LNCaP clone FGC (cell line): Measurements from ENCODE around the gene ZNF273.

ENCODE experiments used
- DNase-seq: peaks from one replicate; pipeline ENCODE4 v3.0.0-alpha.2; 2011; ENCODE audit warnings: low read depth
- H3K4me3 ChIP-seq: 2 replicates; pipeline ENCODE4 v1.5.1; 2011; ENCODE audit warnings: mild to moderate bottlenecking, low read depth, low read length, control low read depth
- TF ChIP-seq, protein P1 (sequence below): IDR thresholded peaks from 2 replicates; pipeline ENCODE4 v1.5.1; 2012; ENCODE audit warnings: mild to moderate bottlenecking; ENCODE audit not compliant: control insufficient read depth, insufficient read depth; ENCODE audit errors: extremely low read depth

ZNF273 gene

GRCh38 chr7:64868499-64868898 is 34.6 kb upstream of the ZNF273 start:
- TF ChIP-seq, protein P1, sequence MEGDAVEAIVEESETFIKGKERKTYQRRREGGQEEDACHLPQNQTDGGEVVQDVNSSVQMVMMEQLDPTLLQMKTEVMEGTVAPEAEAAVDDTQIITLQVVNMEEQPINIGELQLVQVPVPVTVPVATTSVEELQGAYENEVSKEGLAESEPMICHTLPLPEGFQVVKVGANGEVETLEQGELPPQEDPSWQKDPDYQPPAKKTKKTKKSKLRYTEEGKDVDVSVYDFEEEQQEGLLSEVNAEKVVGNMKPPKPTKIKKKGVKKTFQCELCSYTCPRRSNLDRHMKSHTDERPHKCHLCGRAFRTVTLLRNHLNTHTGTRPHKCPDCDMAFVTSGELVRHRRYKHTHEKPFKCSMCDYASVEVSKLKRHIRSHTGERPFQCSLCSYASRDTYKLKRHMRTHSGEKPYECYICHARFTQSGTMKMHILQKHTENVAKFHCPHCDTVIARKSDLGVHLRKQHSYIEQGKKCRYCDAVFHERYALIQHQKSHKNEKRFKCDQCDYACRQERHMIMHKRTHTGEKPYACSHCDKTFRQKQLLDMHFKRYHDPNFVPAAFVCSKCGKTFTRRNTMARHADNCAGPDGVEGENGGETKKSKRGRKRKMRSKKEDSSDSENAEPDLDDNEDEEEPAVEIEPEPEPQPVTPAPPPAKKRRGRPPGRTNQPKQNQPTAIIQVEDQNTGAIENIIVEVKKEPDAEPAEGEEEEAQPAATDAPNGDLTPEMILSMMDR, result no peak
- no peak for DNase-seq
- no peak overlapping the region for H3K4me3 ChIP-seq

DNA sequence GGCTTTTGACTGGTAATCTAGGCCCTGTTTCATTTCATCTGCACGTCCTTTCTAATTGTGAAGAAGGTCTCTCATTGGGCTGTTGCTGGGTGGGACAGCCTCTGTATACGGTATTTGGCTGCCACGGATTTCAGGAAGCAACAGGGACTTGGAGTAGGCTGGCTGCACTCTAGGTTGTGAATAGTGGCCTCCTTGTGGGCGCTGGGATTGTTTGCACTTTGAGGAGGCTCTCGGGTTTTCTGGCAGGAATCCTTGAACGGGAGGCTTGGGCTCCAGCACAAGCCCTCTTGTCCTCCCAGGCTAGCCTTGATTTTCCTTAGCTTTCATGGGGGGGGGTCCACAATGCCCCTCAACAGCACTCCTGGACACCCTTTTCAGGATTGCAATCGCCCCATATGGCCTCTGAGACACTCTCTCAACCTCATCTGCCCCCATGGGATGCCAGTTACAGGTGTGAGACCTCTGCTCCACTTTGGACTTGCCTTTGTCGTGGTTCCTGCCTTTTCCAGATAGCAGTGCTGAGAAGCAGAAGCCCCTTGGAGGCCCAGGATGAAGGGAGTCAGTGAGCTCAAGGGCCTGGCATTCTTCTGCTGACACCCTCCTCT is 33.9 kb upstream of the ZNF273 start:
- TF ChIP-seq, protein P1, result no peak
- H3K4me3 ChIP-seq, result no peak overlapping the region
- DNase-seq, result no peak

DNA sequence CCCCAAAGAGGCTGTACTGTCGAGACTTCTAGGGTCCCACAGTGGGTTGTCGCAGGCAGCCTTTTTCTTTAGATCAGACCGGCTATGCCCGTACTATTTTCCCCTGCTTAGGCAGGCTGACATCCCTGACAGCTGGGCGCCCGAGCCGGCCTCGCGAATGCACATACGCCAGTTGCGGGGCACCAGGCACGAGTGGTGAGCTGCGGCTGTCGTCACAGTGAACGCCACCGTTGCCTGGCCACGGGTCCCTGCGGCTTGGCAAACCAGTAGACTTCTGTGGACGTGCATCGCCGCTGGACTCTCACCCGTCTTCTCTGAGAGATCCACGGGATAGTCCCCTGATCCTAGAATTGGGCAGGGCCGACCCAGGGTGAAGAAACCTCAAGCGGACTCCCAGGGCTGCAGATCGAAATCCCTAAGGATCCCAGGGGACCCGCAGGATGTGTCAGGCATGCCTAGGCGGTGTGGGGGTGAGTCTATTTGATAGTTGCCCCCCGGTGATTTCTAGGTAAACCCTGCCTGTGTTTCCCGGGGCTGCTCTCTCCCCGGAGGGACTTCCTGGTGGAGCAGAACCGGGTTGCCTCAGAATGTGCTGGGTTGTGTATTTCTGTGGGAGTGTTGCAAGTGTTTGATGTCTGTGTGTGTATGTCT is 33.0 kb upstream of the ZNF273 start:
- no peak for DNase-seq
- H3K4me3 ChIP-seq, result no peak overlapping the region
- TF ChIP-seq, protein P1, result no peak

- TF ChIP-seq, protein P1, result no peak
- no peak overlapping the region for H3K4me3 ChIP-seq
- no peak for DNase-seq
Observed at GRCh38 chr7:64870656-64871055, 32.4 kb upstream of the ZNF273 start.

DNA sequence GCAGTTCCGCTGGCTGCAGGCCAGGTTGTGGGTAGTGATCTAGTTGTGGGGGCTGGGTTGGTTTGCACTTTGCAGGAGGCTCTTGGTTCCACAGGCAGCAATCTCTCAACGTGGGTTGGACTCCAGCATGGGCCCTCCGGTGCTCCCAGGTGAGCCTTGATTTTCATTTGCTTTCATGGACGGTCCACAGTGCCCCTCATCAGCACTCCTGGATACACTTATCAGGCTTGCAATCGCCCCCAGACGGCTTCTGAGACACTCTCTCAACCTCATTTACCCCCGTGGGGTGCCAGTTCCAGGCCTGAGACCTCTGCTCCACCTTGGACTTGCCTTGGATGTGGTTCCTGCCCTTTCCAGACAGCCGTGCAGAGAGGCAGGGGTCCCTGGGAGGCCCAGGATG is 31.3 kb upstream of the ZNF273 start:
- no peak overlapping the region for H3K4me3 ChIP-seq

DNA sequence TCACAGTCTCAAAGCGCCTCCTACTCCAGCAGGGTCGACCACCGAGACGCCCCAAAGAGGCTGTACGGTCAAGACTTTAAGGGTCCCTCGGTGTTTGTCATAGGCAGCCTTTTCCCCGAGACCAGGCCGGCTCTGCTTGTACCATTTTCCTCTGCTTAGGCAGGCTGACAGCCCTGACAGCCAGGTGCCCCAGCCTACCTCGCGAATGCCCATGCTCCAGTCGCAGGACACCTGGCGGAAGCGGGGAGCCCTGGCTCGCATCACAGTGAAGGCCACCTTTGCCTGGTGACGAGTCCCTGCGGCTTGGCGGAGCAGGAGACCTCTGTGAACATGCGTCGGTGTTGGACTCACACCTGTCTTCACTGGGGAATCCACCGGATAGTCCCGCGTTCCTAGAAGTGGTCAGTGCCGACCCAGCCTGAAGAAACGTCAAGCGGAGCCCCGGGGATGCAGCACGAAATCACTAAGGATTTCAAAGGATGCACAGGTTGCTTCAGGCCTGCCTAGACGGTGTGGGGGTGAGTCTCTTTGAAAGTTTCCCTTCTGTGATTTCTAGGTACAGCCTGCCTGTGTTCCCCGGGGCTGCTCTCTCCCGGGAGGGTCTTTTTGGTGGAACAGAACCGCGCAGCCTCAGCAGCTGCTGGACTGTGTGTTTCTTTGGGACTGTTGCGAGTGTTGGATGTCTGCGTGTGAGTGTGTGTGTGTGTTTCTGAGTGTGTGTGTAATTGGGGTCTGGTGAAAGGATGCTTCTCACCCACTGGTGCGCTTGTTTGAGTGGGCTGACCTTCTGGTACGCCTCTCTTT is 30.5 kb upstream of the ZNF273 start:
- TF ChIP-seq, protein P1, result no peak
- H3K4me3 ChIP-seq, result no peak overlapping the region
- DNase-seq, result no peak

More for the DNA sequence above, 31.3 kb upstream of the ZNF273 start:
- TF ChIP-seq, protein P1, result no peak
- no peak for DNase-seq
